Keratinocyte (primary cell): ENCODE measurements around the gene RNF150. TPM values are rescaled to one million over a fixed set of nuclear protein-coding genes. Genes with fewer than 3 reads are reported as not detected.

ENCODE experiments used
- DNase-seq: peaks from one replicate; pipeline ENCODE4 v3.0.0-alpha.2; 2011; ENCODE audit warnings: low read depth, missing footprints, low spot score
- FAIRE-seq: peaks from 2 replicates; lab custom pipeline; 2011; peaks lifted over from hg19 to GRCh38; lab: Jason Lieb, UNC
- H2AFZ ChIP-seq: 2 replicates; pipeline ENCODE4 v1.6.0; 2012; ENCODE audit warnings: low read length, control low read depth, inconsistent platforms; ENCODE audit not compliant: control insufficient read depth
- H3K27ac ChIP-seq: 2 replicates; pipeline ENCODE4 v1.5.1; 2011; ENCODE audit warnings: low read length; ENCODE audit not compliant: control insufficient read depth, insufficient read depth
- H3K27me3 ChIP-seq: 3 replicates; pipeline ENCODE4 v1.6.0; 2011; ENCODE audit warnings: low read length; ENCODE audit not compliant: control insufficient read depth, insufficient read depth; ENCODE audit errors: extremely low read depth
- H3K36me3 ChIP-seq, 2 experiments: 2 replicates in 1 of 2; 3 replicates in 1 of 2; pipeline ENCODE4 v1.5.1; 2011; ENCODE audit warnings: low read length in 2 of 2, mild to moderate bottlenecking in 1 of 2; ENCODE audit not compliant: control insufficient read depth in 2 of 2, insufficient read depth in 2 of 2; ENCODE audit errors: extremely low read depth in 1 of 2
- H3K4me1 ChIP-seq: 3 replicates; pipeline ENCODE4 v1.5.1; 2011; ENCODE audit warnings: low read length; ENCODE audit not compliant: control insufficient read depth, insufficient read depth; ENCODE audit errors: extremely low read depth
- H3K4me2 ChIP-seq: 3 replicates; pipeline ENCODE4 v1.6.0; 2011; ENCODE audit warnings: low read depth, low read length; ENCODE audit not compliant: control insufficient read depth, insufficient read depth; ENCODE audit errors: extremely low read depth
- H3K4me3 ChIP-seq, 3 experiments: fragments of 200-600 bp in 1 of 3; sonication (generic) in 1 of 3; 2 replicates in 2 of 3; 3 replicates in 1 of 3; pipeline ENCODE4 v1.5.1; 2011 to 2016; ENCODE audit warnings: low read length in 3 of 3, mild to moderate bottlenecking in 3 of 3, control low read depth in 2 of 3, inconsistent platforms in 1 of 3, low read depth in 1 of 3, mixed read lengths in 1 of 3, mixed run types in 1 of 3, moderate library complexity in 1 of 3; ENCODE audit not compliant: control insufficient read depth in 2 of 3, insufficient read depth in 2 of 3; ENCODE audit errors: extremely low read depth in 1 of 3
- H3K79me2 ChIP-seq: 2 replicates; pipeline ENCODE4 v1.6.0; 2012; ENCODE audit warnings: low read length; ENCODE audit not compliant: control insufficient read depth, insufficient read depth
- H3K9ac ChIP-seq: 3 replicates; pipeline ENCODE4 v1.6.0; 2011; ENCODE audit warnings: low read length; ENCODE audit not compliant: control insufficient read depth, insufficient read depth; ENCODE audit errors: extremely low read depth
- H3K9me1 ChIP-seq: 3 replicates; pipeline ENCODE4 v1.6.0; 2011; ENCODE audit warnings: low read length; ENCODE audit not compliant: control insufficient read depth, insufficient read depth; ENCODE audit errors: extremely low read depth
- H3K9me3 ChIP-seq: 2 replicates; pipeline ENCODE4 v1.5.1; 2012; ENCODE audit warnings: low read depth, low read length; ENCODE audit not compliant: control insufficient read depth
- H4K20me1 ChIP-seq: 3 replicates; pipeline ENCODE4 v1.6.0; 2011; ENCODE audit warnings: low read length; ENCODE audit not compliant: control insufficient read depth, insufficient read depth; ENCODE audit errors: extremely low read depth
- CTCF ChIP-seq, 3 experiments: IDR thresholded peaks in 1 of 3; conservative IDR thresholded peaks in 1 of 3; optimal IDR thresholded peaks in 1 of 3; 2 replicates in 2 of 3; 3 replicates in 1 of 3; pipeline versions ENCODE3 to v1.5.1; 2011; ENCODE audit warnings: low read length in 3 of 3, mild to moderate bottlenecking in 3 of 3, moderate library complexity in 2 of 3, control low read depth in 1 of 3, inconsistent platforms in 1 of 3; ENCODE audit not compliant: insufficient read depth in 2 of 3; ENCODE audit errors: extremely low read depth in 1 of 3
- EZH2 ChIP-seq: IDR thresholded peaks from one replicate; pipeline ENCODE4 v1.6.1; 2012; ENCODE audit warnings: inconsistent platforms, mild to moderate bottlenecking, low read length, moderate library complexity
- dilution Hi-C: fragments of 300-500 bp; cut with MboI; formaldehyde crosslinking; loops from one replicate; pipeline ENCODE4 v1.7.0; 2020; ENCODE audit warnings: low sequenced_read_pairs; ENCODE audit not compliant: extremely low pct_ligation_motif_present
- polyA plus RNA-seq, 5 experiments: library from polyadenylated mRNA; depleted of rRNA in 3 of 5; stranded (reverse) in 3 of 5; stranded (forward) in 1 of 5; unstranded in 1 of 5; fragments of >200 nt; gene quantifications; 1 replicate in 1 of 5; 2 replicates in 3 of 5; 3 replicates in 1 of 5; pipeline versions ENCODE4 v1.2.1 to v1.2.3, GENCODE V29; 2011 to 2012; ENCODE audit warnings: missing spikeins in 2 of 5, low read depth in 1 of 5, low replicate concordance in 1 of 5

Gene RNF150
- polyA plus RNA-seq, 1 donor (not counting 4 experiments of a cell fraction or from before 2014, with no cell fraction given) = 0.18 TPM

GRCh38 chr4:140925417-140925816, 207.9 kb downstream of the RNF150 start:
- H3K4me1 ChIP-seq = no peaks in the 10 kb centered on the region
- no peaks in the 10 kb centered on the region for H3K9me3 ChIP-seq
- no peak overlapping the region for H2AFZ ChIP-seq
- FAIRE-seq (no peak), DNase-seq (no peak)
- no peaks in the 10 kb centered on the region for H3K27me3 ChIP-seq
- dilution Hi-C loops = no loop called here
- H3K36me3 ChIP-seq = no peaks in the 10 kb centered on the region
- no peak overlapping the region for H3K4me3 ChIP-seq
- H3K4me2 ChIP-seq = no peak overlapping the region
- no peaks in the 10 kb centered on the region for H3K9me1 ChIP-seq
- H3K27ac ChIP-seq = no peak overlapping the region
- TF ChIP-seq CTCF (optimal IDR thresholded peaks at IDR 0.05 in 1 of 3, IDR thresholded peaks at IDR 0.05 in 1 of 3, conservative IDR thresholded peaks at IDR 0.05 in 1 of 3; ENCODE audit: extremely low read depth in 1 of 3, insufficient read depth in 2 of 3, low read length in 3 of 3) (no peak), EZH2 (no peak)
- H3K79me2 ChIP-seq = no peaks in the 10 kb centered on the region
- no peak overlapping the region for H3K9ac ChIP-seq
- H4K20me1 ChIP-seq = no peaks in the 10 kb centered on the region

GRCh38 chr4:140924761-140925392, 208.4 kb downstream of the RNF150 start:
- H2AFZ ChIP-seq = no peak overlapping the region
- no peaks in the 10 kb centered on the region for H3K36me3 ChIP-seq
- no peaks in the 10 kb centered on the region for H3K4me1 ChIP-seq
- FAIRE-seq = no peak
- H3K9ac ChIP-seq = no peak overlapping the region
- H3K9me1 ChIP-seq = no peaks in the 10 kb centered on the region
- H3K27me3 ChIP-seq = no peaks in the 10 kb centered on the region
- H4K20me1 ChIP-seq = no peaks in the 10 kb centered on the region
- DNase-seq = no peak
- no peak for TF ChIP-seq EZH2
- no peak for TF ChIP-seq CTCF (optimal IDR thresholded peaks at IDR 0.05 in 1 of 3, IDR thresholded peaks at IDR 0.05 in 1 of 3, conservative IDR thresholded peaks at IDR 0.05 in 1 of 3; ENCODE audit: extremely low read depth in 1 of 3, insufficient read depth in 2 of 3, low read length in 3 of 3)
- dilution Hi-C loops = no loop called here
- no peak overlapping the region for H3K4me2 ChIP-seq
- no peaks in the 10 kb centered on the region for H3K79me2 ChIP-seq
- no peaks in the 10 kb centered on the region for H3K9me3 ChIP-seq
- no peak overlapping the region for H3K4me3 ChIP-seq
- H3K27ac ChIP-seq = no peak overlapping the region
